ENCODE results near the gene UBTF. TPM values are rescaled to one million over a fixed set of nuclear protein-coding genes. Genes with fewer than 3 reads are reported as not detected.
A peak's percentile ranks its signal among the peaks of the same experiment; 100 is the strongest.

Gene UBTF
- total RNA-seq, 6 experiments from 2014 or later: 58.6 to 69.1 (median 65.6) TPM

GRCh38 chr17:44159519-44160210 is 59.8 kb downstream of the UBTF start:
- H3K4me3 Mint-ChIP-seq: no peak overlapping the region
- H3K27me3 Mint-ChIP-seq (ENCODE audit: insufficient read depth): no peaks in the 10 kb centered on the region
- H3K4me1 Mint-ChIP-seq (ENCODE audit: low read depth): peaks cover 8% of the 10 kb centered on the region
- H3K9me3 Mint-ChIP-seq: no peaks in the 10 kb centered on the region
- H3K36me3 Mint-ChIP-seq (ENCODE audit: low read depth): peaks cover 18% of the 10 kb centered on the region
- TF ChIP-seq CTCF (IDR thresholded peaks at IDR 0.05): no peak
- H3K27ac Mint-ChIP-seq: peak overlapping the region; percentile 29; the same call in 1 of the 2 replicates
- no peak for DNase-seq

- no peak for DNase-seq
- Mint-ChIP-seq H3K36me3 (ENCODE audit: low read depth) (peaks cover 20% of the 10 kb centered on the region), H3K4me1 (ENCODE audit: low read depth) (peaks cover 8% of the 10 kb centered on the region), H3K27ac (no peak overlapping the region), H3K9me3 (no peaks in the 10 kb centered on the region), H3K27me3 (ENCODE audit: insufficient read depth) (peaks cover 1% of the 10 kb centered on the region), H3K4me3 (no peak overlapping the region)
- no peak for TF ChIP-seq CTCF (IDR thresholded peaks at IDR 0.05)
These were observed 64.0 kb downstream of the UBTF start for GRCh38 chr17:44155488-44155887.

Small RNA genes within 50 kb of the gene (microRNA-seq; reads per million reads assigned to microRNA genes)
- not detected for gene MIR6782

Other genes with a start within 250 kb of the UBTF start
- gene NAGS, start 215.1 kb downstream of the UBTF start, total RNA-seq (2021; fragmentation: NEBNext Ultra II Directional; extraction: Animal tissue kit (Norgen Biotek cat#: 25700)): 1 to 10 TPM in 3 of 6 experiments, under 1 TPM in 3; 0.63 to 1.1 (median 0.91) TPM
- gene TMEM101, start 204.7 kb downstream of the UBTF start, total RNA-seq (2021; fragmentation: NEBNext Ultra II Directional; extraction: Animal tissue kit (Norgen Biotek cat#: 25700)): 10 to 100 TPM; 27.8 to 32.7 (median 29.2) TPM
- 100 to 1,000 TPM in 1 of 6 experiments, 10 to 100 TPM in 5; 86.6 to 101 (median 94.5) TPM for gene LSM12, start 153.0 kb downstream of the UBTF start, total RNA-seq (2021; fragmentation: NEBNext Ultra II Directional; extraction: Animal tissue kit (Norgen Biotek cat#: 25700))
- 100 to 1,000 TPM in 5 of 6 experiments, 10 to 100 TPM in 1; 96.6 to 123 (median 113) TPM for gene G6PC3, start 148.9 kb downstream of the UBTF start, total RNA-seq (2021; fragmentation: NEBNext Ultra II Directional; extraction: Animal tissue kit (Norgen Biotek cat#: 25700))
- 10 to 100 TPM; 63.4 to 87.4 (median 78.7) TPM for gene HDAC5, start 96.0 kb downstream of the UBTF start, total RNA-seq (2021; fragmentation: NEBNext Ultra II Directional; extraction: Animal tissue kit (Norgen Biotek cat#: 25700))
- gene HROB, start 77.7 kb downstream of the UBTF start, total RNA-seq (2021; fragmentation: NEBNext Ultra II Directional; extraction: Animal tissue kit (Norgen Biotek cat#: 25700)): 1 to 10 TPM; 4.0 to 7.6 (median 6.7) TPM
- under 1 TPM in 3 of 6 experiments, not detected in 3; 0.18 to 0.48 (median 0.29) TPM for gene ASB16, start 49.0 kb downstream of the UBTF start, total RNA-seq (2021; fragmentation: NEBNext Ultra II Directional; extraction: Animal tissue kit (Norgen Biotek cat#: 25700))
- 10 to 100 TPM; 29.8 to 37.7 (median 34.0) TPM for gene TMUB2, start 32.7 kb downstream of the UBTF start, total RNA-seq (2021; fragmentation: NEBNext Ultra II Directional; extraction: Animal tissue kit (Norgen Biotek cat#: 25700))
- 10 to 100 TPM; 61.1 to 72.2 (median 68.4) TPM for gene ATXN7L3, start 19.8 kb downstream of the UBTF start, total RNA-seq (2021; fragmentation: NEBNext Ultra II Directional; extraction: Animal tissue kit (Norgen Biotek cat#: 25700))
- not detected for gene SLC4A1, start 48.5 kb upstream of the UBTF start, total RNA-seq (2021; fragmentation: NEBNext Ultra II Directional; extraction: Animal tissue kit (Norgen Biotek cat#: 25700))
- gene RUNDC3A, start 88.9 kb upstream of the UBTF start, total RNA-seq (2021; fragmentation: NEBNext Ultra II Directional; extraction: Animal tissue kit (Norgen Biotek cat#: 25700)): under 1 TPM in 1 of 6 experiments, not detected in 5; 0.17 TPM
- 100 to 1,000 TPM in 5 of 6 experiments, 10 to 100 TPM in 1; 94.8 to 116 (median 108) TPM for gene SLC25A39, start 105.1 kb upstream of the UBTF start, total RNA-seq (2021; fragmentation: NEBNext Ultra II Directional; extraction: Animal tissue kit (Norgen Biotek cat#: 25700))
- 100 to 1,000 TPM; 186 to 249 (median 221) TPM for gene GRN, start 125.6 kb upstream of the UBTF start, total RNA-seq (2021; fragmentation: NEBNext Ultra II Directional; extraction: Animal tissue kit (Norgen Biotek cat#: 25700))
- 1 to 10 TPM; 1.6 to 1.9 (median 1.8) TPM for gene FAM171A2, start 144.2 kb upstream of the UBTF start, total RNA-seq (2021; fragmentation: NEBNext Ultra II Directional; extraction: Animal tissue kit (Norgen Biotek cat#: 25700))
- gene ITGA2B, start 170.0 kb upstream of the UBTF start, total RNA-seq (2021; fragmentation: NEBNext Ultra II Directional; extraction: Animal tissue kit (Norgen Biotek cat#: 25700)): under 1 TPM in 2 of 6 experiments, not detected in 4; 0.18 to 0.19 TPM

Data from HFFc6 (cell line).